ENCODE measurements around the gene CCDC192. TPM values are rescaled to one million over a fixed set of nuclear protein-coding genes. Genes with fewer than 3 reads are reported as not detected.

Gene CCDC192
- total and polyA plus RNA-seq, 10 of the 15 experiments (the other 5 are each of a cell fraction or from before 2014, with no cell fraction given), result 0.20 to 0.79 (median 0.32) TPM; not detected in 4

GRCh38 chr5:127851964-127852363, 148.8 kb downstream of the CCDC192 start:
- Histone ChIP-seq H3K9ac (ENCODE audit: control insufficient read depth, insufficient read depth, low read length) (no peak overlapping the region), H3K9me3 (replicated peaks; ENCODE audit: control insufficient read depth, insufficient read depth, low read length) (no peaks in the 10 kb centered on the region; the same call in 2 of the 3 replicates), H2AFZ (ENCODE audit: control insufficient read depth, low read depth, low read length) (no peak overlapping the region), H3K27ac (ENCODE audit: control insufficient read depth, insufficient read depth) (no peak overlapping the region), H3K36me3 (ENCODE audit: control insufficient read depth in 2 of 2, insufficient read depth in 2 of 2, low read length in 1 of 2) (no peaks in the 10 kb centered on the region), H3K4me2 (ENCODE audit: control insufficient read depth, insufficient read depth) (no peak overlapping the region), H3K4me3 (no peak overlapping the region), H3K79me2 (ENCODE audit: control insufficient read depth, insufficient read depth, low read length) (no peaks in the 10 kb centered on the region), H3K27me3 (replicated peaks in 1 of 2; ENCODE audit: control insufficient read depth in 2 of 2, insufficient read depth in 2 of 2, low read length in 1 of 2) (no peaks in the 10 kb centered on the region), H4K20me1 (ENCODE audit: control insufficient read depth, insufficient read depth) (no peaks in the 10 kb centered on the region), H3K4me1 (ENCODE audit: control insufficient read depth, insufficient read depth, low read length) (no peaks in the 10 kb centered on the region)
- RAD21 ChIA-PET (ENCODE audit: unreplicated experiment), result no interaction called here
- POLR2A ChIA-PET, result no interaction called here
- DNase-seq (ENCODE audit: low read depth, low spot score) (no peak), FAIRE-seq (no peak), ATAC-seq (no peak)
- SMC1A ChIA-PET (ENCODE audit: uncharacterized antibody, unreplicated experiment), result interaction anchor here (0.7 to 1.1 kb wide), 2 partner anchors 15 to 220 kb away, joined by 3 read pairs; no protein-coding TSS in a partner anchor
- CTCF ChIA-PET, result no interaction called here
- in situ Hi-C loops (cut with MboI), result no loop called here
- no TSS peak for BruUV-seq (replicated peaks)
- intact Hi-C loops (cut with micrococcal nuclease; ENCODE audit: unreplicated experiment), result no loop called here
- TF ChIP-seq ZNF207 (IDR thresholded peaks at IDR 0.05; ENCODE audit: borderline replicate concordance) (no peak), IKZF1 (conservative IDR thresholded peaks at IDR 0.05) (no peak), ASH2L (IDR thresholded peaks at IDR 0.05; ENCODE audit: borderline replicate concordance, low read depth) (no peak), TAF1 (IDR thresholded peaks at IDR 0.05; ENCODE audit: borderline replicate concordance, low read depth, low read length) (no peak), EP300 (IDR thresholded peaks at IDR 0.05; ENCODE audit: borderline replicate concordance in 1 of 2, control insufficient read depth in 1 of 2, low read depth in 2 of 2, low read length in 2 of 2) (no peak), FOXM1 (IDR thresholded peaks at IDR 0.05; ENCODE audit: low read depth, low read length) (no peak), JUNB (IDR thresholded peaks at IDR 0.05) (no peak), KDM1A (IDR thresholded peaks at IDR 0.05; ENCODE audit: borderline replicate concordance) (no peak), BHLHE40 (IDR thresholded peaks at IDR 0.05; ENCODE audit: borderline replicate concordance in 1 of 2, low read depth in 2 of 2, low read length in 1 of 2) (no peak), FOXK2 (IDR thresholded peaks at IDR 0.05) (no peak)
- TF ChIP-seq, protein P1, sequence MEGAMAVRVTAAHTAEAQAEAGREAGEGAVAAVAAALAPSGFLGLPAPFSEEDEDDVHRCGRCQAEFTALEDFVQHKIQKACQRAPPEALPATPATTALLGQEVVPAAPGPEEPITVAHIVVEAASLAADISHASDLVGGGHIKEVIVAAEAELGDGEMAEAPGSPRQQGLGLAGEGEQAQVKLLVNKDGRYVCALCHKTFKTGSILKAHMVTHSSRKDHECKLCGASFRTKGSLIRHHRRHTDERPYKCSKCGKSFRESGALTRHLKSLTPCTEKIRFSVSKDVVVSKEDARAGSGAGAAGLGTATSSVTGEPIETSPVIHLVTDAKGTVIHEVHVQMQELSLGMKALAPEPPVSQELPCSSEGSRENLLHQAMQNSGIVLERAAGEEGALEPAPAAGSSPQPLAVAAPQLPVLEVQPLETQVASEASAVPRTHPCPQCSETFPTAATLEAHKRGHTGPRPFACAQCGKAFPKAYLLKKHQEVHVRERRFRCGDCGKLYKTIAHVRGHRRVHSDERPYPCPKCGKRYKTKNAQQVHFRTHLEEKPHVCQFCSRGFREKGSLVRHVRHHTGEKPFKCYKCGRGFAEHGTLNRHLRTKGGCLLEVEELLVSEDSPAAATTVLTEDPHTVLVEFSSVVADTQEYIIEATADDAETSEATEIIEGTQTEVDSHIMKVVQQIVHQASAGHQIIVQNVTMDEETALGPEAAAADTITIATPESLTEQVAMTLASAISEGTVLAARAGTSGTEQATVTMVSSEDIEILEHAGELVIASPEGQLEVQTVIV (IDR thresholded peaks at IDR 0.05; ENCODE audit: borderline replicate concordance, partially characterized antibody), result no peak
- TF ChIP-seq, protein P2, sequence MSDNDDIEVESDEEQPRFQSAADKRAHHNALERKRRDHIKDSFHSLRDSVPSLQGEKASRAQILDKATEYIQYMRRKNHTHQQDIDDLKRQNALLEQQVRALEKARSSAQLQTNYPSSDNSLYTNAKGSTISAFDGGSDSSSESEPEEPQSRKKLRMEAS (IDR thresholded peaks at IDR 0.05; ENCODE audit: low read depth, low read length), result no peak
- TF ChIP-seq, protein P3, sequence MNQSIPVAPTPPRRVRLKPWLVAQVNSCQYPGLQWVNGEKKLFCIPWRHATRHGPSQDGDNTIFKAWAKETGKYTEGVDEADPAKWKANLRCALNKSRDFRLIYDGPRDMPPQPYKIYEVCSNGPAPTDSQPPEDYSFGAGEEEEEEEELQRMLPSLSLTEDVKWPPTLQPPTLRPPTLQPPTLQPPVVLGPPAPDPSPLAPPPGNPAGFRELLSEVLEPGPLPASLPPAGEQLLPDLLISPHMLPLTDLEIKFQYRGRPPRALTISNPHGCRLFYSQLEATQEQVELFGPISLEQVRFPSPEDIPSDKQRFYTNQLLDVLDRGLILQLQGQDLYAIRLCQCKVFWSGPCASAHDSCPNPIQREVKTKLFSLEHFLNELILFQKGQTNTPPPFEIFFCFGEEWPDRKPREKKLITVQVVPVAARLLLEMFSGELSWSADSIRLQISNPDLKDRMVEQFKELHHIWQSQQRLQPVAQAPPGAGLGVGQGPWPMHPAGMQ (IDR thresholded peaks at IDR 0.05; ENCODE audit: borderline replicate concordance), result no peak
- whole genome bisulfite sequencing (ENCODE audit: insufficient coverage, insufficient replicate concordance, low lambda C conversion rate, missing lambda C conversion rate), result 53% methylated on average over 4 of the region's 4 CpGs

All from GM12878 (cell line).